Activated T-helper 17 cell treated with anti-CD3 and anti-CD28 coated beads, Interleukin-2, amount 50 U/mL, for 72 hours (primary cell): Measurements from ENCODE around the gene UNC13D. TPM values are rescaled to one million over a fixed set of nuclear protein-coding genes. Genes with fewer than 3 reads are reported as not detected.

ENCODE experiments used
- ATAC-seq: fragments of 150-1000 bp; cut with Tn5 transposase; replicated peaks from 2 replicates; pipeline ENCODE4 v1.10.0; 2021; ENCODE audit warnings: mild to moderate bottlenecking, moderate library complexity
- H3K27ac Mint-ChIP-seq: one replicate; pipeline ENCODE4 v1.8.0; 2022; ENCODE audit warnings: mixed read lengths
- H3K27me3 Mint-ChIP-seq: one replicate; pipeline ENCODE4 v1.8.0; 2022; ENCODE audit warnings: mixed read lengths
- H3K36me3 Mint-ChIP-seq: one replicate; pipeline ENCODE4 v1.8.0; 2022; ENCODE audit warnings: low read depth, mild to moderate bottlenecking, mixed read lengths
- H3K4me1 Mint-ChIP-seq: one replicate; pipeline ENCODE4 v1.8.0; 2022; ENCODE audit warnings: mixed read lengths
- H3K4me3 Mint-ChIP-seq: one replicate; pipeline ENCODE4 v1.8.0; 2022; ENCODE audit warnings: mild to moderate bottlenecking, mixed read lengths
- H3K9me3 Mint-ChIP-seq: one replicate; pipeline ENCODE4 v1.8.0; 2022; ENCODE audit warnings: mixed read lengths
- total RNA-seq, 2 donors: library from RNA; stranded (reverse); gene quantifications; one replicate each; pipeline ENCODE4 v1.2.3, GENCODE V29; 2022

Gene UNC13D
- total RNA-seq, 2 donors from 2014 or later = 153 to 160 TPM

DNA sequence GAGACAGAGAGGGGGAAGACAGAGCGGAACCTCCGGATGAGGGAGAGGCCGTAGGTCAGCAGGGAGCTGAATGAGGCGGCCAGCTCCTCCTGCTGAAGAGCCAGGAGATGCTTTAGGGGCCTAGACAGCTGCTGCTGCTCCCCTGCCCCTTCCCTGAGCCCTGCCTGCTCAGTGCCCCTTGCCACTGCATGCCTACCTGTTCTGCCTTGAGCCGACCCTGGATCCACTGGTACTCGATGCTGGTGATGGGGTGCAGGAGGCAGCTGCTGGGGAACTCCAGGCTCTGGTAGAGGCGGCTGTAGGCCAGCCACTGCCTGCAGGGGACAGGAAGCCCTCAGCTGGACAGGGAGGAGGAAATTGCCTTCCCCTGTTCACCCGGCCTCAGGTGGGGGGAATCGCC, 7.6 kb downstream of the UNC13D start:
- peaks cover 19% of the 10 kb centered on the region for H3K4me1 Mint-ChIP-seq
- no peak overlapping the region for H3K27ac Mint-ChIP-seq
- no peaks in the 10 kb centered on the region for H3K9me3 Mint-ChIP-seq
- H3K4me3 Mint-ChIP-seq = no peak overlapping the region
- ATAC-seq = no peak
- peaks cover 84% of the 10 kb centered on the region for H3K36me3 Mint-ChIP-seq
- H3K27me3 Mint-ChIP-seq = no peaks in the 10 kb centered on the region

DNA sequence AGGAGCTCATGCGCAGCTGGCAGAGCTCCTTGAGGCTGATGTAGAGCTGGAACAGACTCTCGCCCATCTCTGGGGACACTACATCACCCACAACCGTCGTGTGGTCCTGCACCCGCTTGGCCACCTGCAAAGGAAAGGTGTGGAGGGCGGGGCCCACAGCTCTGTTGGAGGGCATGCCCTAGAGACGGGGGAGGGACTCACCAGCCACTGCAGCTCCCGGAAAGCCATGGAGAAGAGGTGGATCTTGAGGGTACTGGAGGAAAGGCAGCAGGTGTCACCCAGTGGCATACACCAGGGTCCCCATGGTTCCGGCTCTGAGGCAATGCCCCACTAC, 8.6 kb downstream of the UNC13D start:
- Mint-ChIP-seq H3K27me3 (no peaks in the 10 kb centered on the region), H3K4me3 (no peak overlapping the region), H3K36me3 (peaks cover 85% of the 10 kb centered on the region), H3K4me1 (peaks cover 19% of the 10 kb centered on the region), H3K9me3 (no peaks in the 10 kb centered on the region), H3K27ac (no peak overlapping the region)
- ATAC-seq = no peak

DNA sequence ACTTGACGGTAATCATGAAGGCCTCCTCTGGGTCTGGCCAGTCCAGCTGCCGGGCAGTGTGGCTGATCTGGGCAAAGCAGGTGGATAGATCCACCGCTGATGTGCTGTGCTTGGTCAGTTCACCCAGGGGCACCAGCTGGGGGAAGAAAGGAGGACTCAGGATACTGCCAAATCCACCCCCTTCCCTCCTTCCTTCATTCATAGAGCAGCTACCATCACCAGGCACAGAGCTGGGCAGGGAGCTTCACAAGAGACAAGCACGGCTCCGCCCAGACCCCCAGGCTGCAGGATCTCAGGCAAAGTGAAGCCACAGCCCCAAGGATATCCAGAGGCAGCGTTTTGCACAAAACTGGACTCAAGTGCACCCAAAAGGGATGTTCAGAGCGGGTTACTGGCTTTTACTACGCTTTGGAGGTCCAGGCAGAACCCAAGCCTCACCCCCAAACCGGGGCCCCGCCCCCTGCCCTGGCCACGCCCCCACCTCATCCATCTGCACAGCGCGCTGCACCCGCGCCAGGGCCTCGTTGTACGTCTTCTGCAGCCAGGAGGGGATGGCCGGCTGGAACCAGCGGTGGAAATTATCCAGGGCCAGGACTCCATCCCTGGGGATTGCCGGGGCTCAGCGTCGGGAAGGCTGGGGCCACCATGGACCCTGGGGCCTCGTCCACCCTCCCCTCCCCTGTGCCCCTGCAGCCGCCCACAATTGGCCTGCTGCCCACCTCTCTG, 9.1 kb downstream of the UNC13D start:
- no peak for ATAC-seq
- Mint-ChIP-seq H3K4me1 (peaks cover 19% of the 10 kb centered on the region), H3K27ac (peak overlapping the region; percentile 61), H3K9me3 (no peaks in the 10 kb centered on the region), H3K36me3 (peaks cover 85% of the 10 kb centered on the region), H3K4me3 (peak overlapping the region; percentile 15), H3K27me3 (no peaks in the 10 kb centered on the region)

DNA sequence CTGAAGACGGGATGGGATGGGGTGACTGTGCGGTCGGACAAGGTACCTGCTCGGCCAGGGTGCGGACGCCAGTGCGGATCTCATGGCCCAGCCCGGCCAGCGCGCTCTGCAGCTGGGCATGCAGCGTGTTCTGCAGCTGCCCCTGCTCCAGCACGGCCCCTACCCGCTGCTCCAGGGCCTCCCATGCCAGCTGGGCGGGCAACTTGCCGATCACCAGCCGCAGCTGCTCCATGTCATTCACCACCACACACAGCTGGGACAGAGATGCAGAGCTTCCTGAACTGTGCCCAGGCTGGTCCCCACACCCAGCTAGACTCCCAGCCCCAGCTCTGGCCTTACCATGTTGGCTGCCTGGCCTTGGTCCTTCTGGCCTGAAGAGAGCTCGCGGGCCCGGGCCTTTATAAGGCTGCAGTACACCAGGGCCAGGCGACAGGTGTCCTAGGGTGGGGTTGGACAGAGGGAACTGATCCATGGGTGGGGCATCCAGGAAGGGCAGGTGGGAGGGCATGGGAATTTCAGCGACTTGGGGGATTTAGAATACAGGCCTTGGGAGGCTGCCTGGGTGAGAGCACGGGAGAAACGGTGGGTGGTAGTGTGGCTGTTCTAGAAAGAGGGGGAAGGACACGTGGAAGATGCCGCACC, 9.8 kb downstream of the UNC13D start:
- H3K27ac Mint-ChIP-seq = peak overlapping the region; percentile 90
- peaks cover 19% of the 10 kb centered on the region for H3K4me1 Mint-ChIP-seq
- H3K9me3 Mint-ChIP-seq = no peaks in the 10 kb centered on the region
- H3K27me3 Mint-ChIP-seq = no peaks in the 10 kb centered on the region
- ATAC-seq = no peak
- H3K36me3 Mint-ChIP-seq = peaks cover 85% of the 10 kb centered on the region
- H3K4me3 Mint-ChIP-seq = peak overlapping the region; percentile 15

DNA sequence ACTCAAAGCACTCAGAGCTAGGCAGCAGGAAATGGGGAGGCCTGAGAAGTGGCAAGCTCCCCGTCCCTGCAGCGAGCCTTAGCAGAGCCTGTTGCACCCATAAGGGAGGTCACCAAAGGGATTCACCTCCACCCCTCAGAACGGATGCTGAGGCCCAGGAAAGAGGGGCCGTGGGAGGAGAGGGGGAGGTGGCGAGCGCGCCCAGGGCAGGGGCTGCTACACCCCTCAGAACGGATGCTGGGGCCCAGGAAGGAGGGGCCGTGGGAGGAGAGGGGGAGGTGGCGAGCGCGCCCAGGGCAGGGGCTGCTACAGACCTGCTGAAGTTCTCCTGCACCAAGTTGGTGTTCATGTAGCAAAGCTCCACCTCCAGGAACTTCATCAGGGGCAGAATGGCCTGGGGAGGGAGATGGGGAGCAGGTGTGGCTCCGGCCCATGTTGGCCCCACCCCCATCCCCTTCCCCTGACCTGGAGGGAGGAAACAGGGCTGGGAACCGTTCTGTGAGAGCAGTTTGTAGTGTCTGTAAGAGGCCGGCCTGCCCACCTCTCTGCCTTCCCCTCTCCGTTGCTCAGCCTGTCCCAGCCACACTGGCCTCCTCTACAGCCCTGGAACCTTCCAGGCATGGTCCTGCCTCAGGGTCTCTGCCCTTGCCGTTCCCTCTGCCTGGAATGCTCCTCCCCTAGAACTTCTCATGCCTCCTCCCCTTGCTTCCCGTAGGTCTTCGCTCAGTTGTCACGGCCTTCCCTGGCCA, 11.4 kb downstream of the UNC13D start:
- ATAC-seq = peak; percentile 39
- Mint-ChIP-seq H3K4me3 (peak overlapping the region; percentile 85), H3K27me3 (no peaks in the 10 kb centered on the region), H3K36me3 (peaks cover 78% of the 10 kb centered on the region), H3K9me3 (no peaks in the 10 kb centered on the region), H3K4me1 (peaks cover 19% of the 10 kb centered on the region), H3K27ac (peak overlapping the region; percentile 90)

DNA sequence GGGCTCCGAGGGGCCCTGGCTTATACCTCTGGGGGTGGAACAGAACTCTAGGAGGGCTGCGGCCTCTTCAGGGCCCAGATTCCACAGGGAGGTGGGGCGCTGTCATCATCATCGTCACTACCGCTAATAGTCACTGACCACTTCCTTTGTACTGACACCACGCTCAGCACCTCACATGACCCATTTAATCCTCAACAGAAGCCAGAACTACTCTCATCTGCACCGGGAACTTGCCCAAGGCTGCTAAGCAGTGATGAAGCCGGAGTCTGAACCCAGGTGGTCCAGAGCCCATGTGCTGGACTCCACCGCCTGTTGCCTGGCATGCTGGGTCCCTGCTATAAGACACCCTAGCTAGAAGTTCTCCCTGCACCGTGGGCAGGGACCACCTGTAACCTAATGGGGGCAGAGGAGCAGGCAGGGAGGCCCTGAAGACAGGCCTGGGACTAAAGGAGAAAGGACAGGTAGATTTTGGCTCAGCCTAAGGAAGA, 12.0 kb downstream of the UNC13D start:
- Mint-ChIP-seq H3K36me3 (peaks cover 74% of the 10 kb centered on the region), H3K4me3 (peak overlapping the region; percentile 85), H3K27ac (peak overlapping the region; percentile 90), H3K4me1 (peaks cover 19% of the 10 kb centered on the region), H3K9me3 (no peaks in the 10 kb centered on the region), H3K27me3 (no peaks in the 10 kb centered on the region)
- peak; percentile 88 for ATAC-seq

DNA sequence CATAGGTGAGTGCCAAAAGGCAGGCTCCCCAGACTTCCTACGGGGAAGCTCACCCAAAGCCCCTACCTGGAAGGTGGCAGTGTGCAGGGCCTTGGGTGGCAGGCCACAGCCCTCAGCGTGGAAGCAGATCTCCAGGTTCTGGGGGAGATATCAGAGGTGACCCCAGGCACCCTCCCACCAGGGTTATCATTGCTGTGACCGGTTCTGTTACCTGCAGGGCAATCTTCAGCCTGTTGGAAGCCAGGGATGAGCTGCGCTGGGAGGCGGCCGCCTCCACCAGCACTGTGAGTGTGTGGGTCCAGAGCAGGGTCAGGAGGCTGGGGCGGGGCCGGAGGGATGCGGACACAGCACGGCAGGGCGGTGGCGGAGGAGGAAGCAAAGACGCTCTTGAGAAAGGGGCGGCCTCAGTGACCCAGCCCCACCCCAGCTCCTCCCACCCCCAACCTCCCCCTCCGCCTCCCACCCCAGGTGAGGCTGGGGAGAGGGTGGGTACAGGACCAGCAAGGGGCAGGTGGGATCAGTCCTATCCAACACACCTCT, 13.1 kb downstream of the UNC13D start:
- H3K27me3 Mint-ChIP-seq = no peaks in the 10 kb centered on the region

DNA sequence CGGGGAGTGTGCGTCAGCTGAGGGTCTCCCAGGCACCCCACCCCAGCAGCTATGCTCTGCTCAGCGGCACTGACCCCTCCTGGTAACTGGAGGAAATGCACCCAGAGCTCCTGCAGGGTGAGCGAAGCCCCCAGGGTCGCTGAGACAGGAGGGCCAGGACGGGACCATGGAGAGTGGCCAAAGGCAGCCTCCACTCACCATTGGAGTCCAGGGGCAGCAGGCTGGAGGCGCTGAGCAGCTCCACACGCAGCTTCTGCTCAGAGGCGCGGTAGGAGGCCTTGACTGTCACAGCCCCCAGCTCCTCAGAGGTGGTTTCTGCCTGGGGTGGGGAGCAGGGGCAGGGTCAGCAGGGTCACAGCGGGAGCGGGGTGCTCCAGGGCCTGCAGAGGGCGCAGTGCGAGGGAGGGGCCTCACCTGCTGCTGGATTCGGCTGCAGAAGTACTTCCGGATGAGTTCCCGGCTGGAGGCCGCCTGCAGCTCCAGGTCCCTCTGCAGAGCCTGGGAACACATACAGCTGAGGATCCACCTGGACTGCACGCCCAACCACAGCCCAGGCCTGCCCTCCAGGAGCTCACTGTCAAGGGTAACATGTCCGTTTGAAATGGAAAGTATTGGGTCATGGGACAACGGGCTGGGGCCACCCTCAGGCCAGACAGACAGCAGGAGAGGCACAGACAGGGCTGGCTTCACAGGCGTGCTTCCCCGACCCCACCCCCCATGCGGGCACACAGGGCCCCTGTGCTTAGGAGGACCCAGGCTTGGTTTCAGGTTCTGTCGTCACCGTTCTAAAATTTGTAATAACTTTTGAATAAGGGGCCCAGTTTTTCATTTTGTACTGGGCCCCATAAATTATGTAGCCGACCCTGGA, 13.8 kb downstream of the UNC13D start:
- H3K27ac Mint-ChIP-seq = no peak overlapping the region
- no peaks in the 10 kb centered on the region for H3K27me3 Mint-ChIP-seq
- H3K9me3 Mint-ChIP-seq = no peaks in the 10 kb centered on the region
- no peak for ATAC-seq
- peak overlapping the region; percentile 12 for H3K4me3 Mint-ChIP-seq
- H3K4me1 Mint-ChIP-seq = peaks cover 19% of the 10 kb centered on the region
- H3K36me3 Mint-ChIP-seq = peaks cover 71% of the 10 kb centered on the region

More for the DNA sequence above, 13.1 kb downstream of the UNC13D start:
- H3K36me3 Mint-ChIP-seq = peaks cover 68% of the 10 kb centered on the region
- no peaks in the 10 kb centered on the region for H3K9me3 Mint-ChIP-seq
- ATAC-seq = no peak
- H3K4me3 Mint-ChIP-seq = peak overlapping the region; percentile 12
- peaks cover 19% of the 10 kb centered on the region for H3K4me1 Mint-ChIP-seq
- H3K27ac Mint-ChIP-seq = no peak overlapping the region

DNA sequence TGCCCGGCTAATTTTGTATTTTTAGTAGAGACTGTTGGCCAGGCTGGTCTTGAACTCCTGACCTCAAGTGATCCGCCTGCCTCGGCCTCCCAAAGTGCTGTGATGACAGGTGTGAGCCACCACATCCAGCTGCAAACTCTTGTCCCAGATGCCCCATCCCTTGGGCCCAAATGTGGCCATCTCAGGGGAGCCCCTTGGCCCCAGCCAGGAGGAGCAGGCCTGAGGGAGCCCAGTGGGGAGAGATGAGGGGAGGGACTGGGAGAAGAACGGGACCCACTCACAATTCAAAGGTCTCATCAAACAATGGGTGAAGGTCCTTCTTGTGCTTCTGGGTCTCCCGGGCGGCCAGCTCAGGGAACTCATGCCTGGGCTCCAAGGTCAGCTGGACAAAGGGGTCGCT, 14.5 kb downstream of the UNC13D start:
- H3K36me3 Mint-ChIP-seq = peaks cover 69% of the 10 kb centered on the region
- H3K4me1 Mint-ChIP-seq = peaks cover 17% of the 10 kb centered on the region
- no peaks in the 10 kb centered on the region for H3K27me3 Mint-ChIP-seq
- H3K4me3 Mint-ChIP-seq = no peak overlapping the region
- no peak for ATAC-seq
- H3K27ac Mint-ChIP-seq = no peak overlapping the region
- H3K9me3 Mint-ChIP-seq = no peaks in the 10 kb centered on the region

DNA sequence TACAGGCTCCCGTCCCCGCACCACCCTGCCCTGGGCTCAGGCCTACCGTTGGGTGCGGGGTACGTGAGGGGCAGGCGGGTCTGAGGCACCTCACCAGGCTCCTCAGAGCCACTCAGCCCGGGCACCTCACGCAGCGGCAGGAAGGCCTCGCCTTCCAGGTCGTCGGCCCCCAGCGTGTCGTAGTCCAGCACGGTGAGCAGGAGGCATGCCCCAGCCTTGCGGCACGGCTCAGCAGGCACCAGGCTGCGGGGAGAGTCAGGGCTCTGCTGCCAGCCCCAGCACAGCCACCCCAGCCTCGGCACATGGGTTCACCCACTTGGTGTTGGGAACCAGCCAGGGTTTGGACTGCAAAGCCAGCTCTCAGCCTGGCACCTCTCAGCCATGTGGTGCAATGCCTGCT, 15.5 kb downstream of the UNC13D start:
- no peaks in the 10 kb centered on the region for H3K27me3 Mint-ChIP-seq
- no peak overlapping the region for H3K27ac Mint-ChIP-seq
- no peak for ATAC-seq
- peaks cover 14% of the 10 kb centered on the region for H3K4me1 Mint-ChIP-seq
- H3K9me3 Mint-ChIP-seq = no peaks in the 10 kb centered on the region
- H3K4me3 Mint-ChIP-seq = no peak overlapping the region
- peaks cover 62% of the 10 kb centered on the region for H3K36me3 Mint-ChIP-seq

DNA sequence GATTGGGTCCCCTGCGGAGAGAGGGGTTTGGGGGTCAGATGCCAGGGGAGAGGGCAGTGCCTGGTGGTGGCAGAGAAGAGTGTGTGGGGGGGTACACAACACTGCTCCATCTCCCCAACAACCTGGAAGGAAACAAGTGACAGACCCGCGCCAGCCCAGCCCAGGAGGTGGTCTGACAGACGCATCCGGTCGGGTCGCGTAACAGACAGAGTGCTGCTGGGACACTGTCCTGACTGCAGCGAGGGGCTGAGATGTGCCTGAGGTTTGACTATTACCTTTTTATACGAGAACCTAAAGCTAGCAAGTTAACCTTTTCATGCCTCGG, 16.2 kb downstream of the UNC13D start:
- Mint-ChIP-seq H3K27ac (peak overlapping the region; percentile 36), H3K36me3 (peaks cover 57% of the 10 kb centered on the region), H3K9me3 (no peaks in the 10 kb centered on the region), H3K4me1 (peaks cover 8% of the 10 kb centered on the region), H3K27me3 (no peaks in the 10 kb centered on the region), H3K4me3 (peak overlapping the region; percentile 49)
- ATAC-seq = peak; percentile 2

DNA sequence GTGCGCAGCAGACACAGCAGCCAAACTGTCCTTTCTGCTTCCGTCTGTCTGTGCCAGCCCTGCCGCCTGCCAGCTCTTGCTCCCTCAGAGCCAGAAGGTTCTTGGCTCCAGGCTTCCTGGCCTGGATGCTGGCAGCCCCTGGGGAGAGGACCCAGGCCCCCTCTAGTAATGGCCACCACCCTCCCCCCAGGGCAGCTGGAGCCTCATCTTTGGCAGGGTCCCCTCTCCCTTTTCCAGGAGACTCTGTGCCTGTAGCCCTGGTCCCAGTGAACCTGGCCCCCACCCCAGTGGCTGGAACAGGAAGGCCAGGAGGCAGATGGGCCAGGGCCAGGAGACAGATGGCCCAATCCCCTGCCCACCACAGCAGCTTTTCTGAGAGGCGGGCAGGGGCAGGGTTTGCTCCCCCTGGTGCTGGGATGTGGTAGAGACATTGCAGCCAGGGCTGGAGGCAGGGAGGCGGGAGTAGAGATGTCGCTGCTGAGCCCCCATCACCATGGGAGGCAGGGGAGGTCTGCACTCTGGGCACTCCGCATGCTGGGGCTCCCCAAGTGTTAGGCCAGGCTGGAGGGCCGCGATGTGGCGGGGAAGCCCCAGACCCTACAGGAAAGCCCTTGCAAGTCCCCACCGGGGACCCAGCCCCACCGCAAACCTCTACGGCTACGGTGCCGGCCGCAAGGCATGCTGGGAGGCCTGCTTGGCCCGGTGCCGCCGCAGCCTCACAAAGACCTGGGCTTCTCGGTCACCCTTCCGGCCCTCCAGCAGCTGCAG, 16.7 kb downstream of the UNC13D start:
- Mint-ChIP-seq H3K27me3 (no peaks in the 10 kb centered on the region), H3K4me3 (peak overlapping the region; percentile 49), H3K36me3 (peaks cover 55% of the 10 kb centered on the region), H3K9me3 (no peaks in the 10 kb centered on the region), H3K4me1 (peaks cover 6% of the 10 kb centered on the region), H3K27ac (peak overlapping the region; percentile 36)
- peak; percentile 44 for ATAC-seq

DNA sequence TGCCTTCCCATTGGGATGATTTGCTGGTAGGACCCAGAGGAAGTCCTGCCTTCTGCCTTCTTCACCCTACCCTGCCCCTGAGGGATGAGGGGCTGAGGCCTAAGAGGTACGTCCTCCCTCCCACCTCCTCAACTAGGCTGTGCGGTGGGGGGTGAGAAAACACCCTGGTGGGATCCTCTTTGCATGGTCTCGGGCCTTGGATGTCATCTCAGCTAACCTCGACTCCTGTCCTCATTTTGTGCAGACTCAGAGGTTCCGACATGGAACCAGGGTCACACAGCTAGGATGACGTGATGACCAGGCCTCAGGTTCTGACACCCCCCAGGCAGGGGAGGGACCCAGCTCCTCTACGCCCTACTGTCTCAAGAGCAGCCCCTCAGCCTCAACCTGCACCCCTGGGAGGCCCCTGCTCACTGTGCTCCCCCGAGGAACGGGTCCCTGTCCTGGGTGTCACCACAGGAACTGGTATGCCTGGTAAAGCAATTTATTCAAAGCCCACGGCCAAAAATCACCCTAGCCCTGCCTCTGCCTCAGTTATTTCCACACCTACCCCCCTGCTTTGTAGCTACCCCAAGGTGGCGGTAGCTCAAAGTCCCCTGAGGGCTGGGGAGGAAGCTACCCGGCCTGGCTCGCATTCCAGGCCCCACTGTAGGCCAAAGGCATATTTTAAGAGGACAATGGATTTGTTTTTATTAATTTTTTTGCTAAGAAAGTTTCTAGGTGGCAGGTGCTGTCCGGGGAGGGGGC, 17.5 kb downstream of the UNC13D start:
- Mint-ChIP-seq H3K4me1 (peaks cover 3% of the 10 kb centered on the region), H3K36me3 (peaks cover 53% of the 10 kb centered on the region), H3K27me3 (no peaks in the 10 kb centered on the region), H3K9me3 (no peaks in the 10 kb centered on the region), H3K27ac (peak overlapping the region; percentile 70), H3K4me3 (no peak overlapping the region)
- no peak for ATAC-seq
